GM12878 (cell line): ENCODE data around the gene CAMTA1. TPM values are rescaled to one million over a fixed set of nuclear protein-coding genes. Genes with fewer than 3 reads are reported as not detected.

Experiments
- ATAC-seq: fragments of 200-7000 bp; cut with Tn5 transposase; 3 replicates; pipeline ENCODE4 v1.9.1; 2020; ENCODE audit warnings: mild to moderate bottlenecking, moderate library complexity
- BruUV-seq: library from RNA; stranded (reverse); fragments of 400-500 nt; replicated peaks from 2 replicates; lab custom pipeline; 2021; lab: Mats Ljungman, UMichigan
- CTCF ChIA-PET: fragments of 300-600 bp; sonication (Branson Sonifier 250); formaldehyde crosslinking; extraction: SDS; loops from one replicate; lab custom pipeline; 2021; ENCODE audit warnings: inconsistent platforms; lab: Yijun Ruan, JAX
- POLR2A ChIA-PET: fragments of 350-600 bp; formaldehyde crosslinking; extraction: SDS; loops from one replicate; lab custom pipeline; 2021; ENCODE audit warnings: inconsistent platforms; lab: Charles Lee
- RAD21 ChIA-PET: fragments of 300-600 bp; sonication (Branson Sonifier 250); formaldehyde crosslinking; loops from one replicate; lab custom pipeline; 2023; ENCODE audit warnings: antibody characterized with exemption; ENCODE audit not compliant: unreplicated experiment; lab: Charles Lee
- SMC1A ChIA-PET: fragments of 300-600 bp; sonication (Branson Sonifier 250); formaldehyde crosslinking; loops from one replicate; lab custom pipeline; 2023; ENCODE audit not compliant: unreplicated experiment, uncharacterized antibody; lab: Charles Lee
- DNase-seq: peaks from one replicate; pipeline ENCODE4 v3.0.0-alpha.2; 2011; ENCODE audit warnings: low read depth, low spot score
- FAIRE-seq: peaks from 3 replicates; lab custom pipeline; 2011; peaks lifted over from hg19 to GRCh38; lab: Jason Lieb, UNC
- H2AFZ ChIP-seq: 2 replicates; pipeline ENCODE4 v1.6.0; 2011; ENCODE audit warnings: low read depth, low read length, control low read depth; ENCODE audit not compliant: control insufficient read depth
- H3K27ac ChIP-seq: 2 replicates; pipeline ENCODE4 v1.5.1; 2011; ENCODE audit warnings: control low read depth; ENCODE audit not compliant: control insufficient read depth, insufficient read depth
- H3K27me3 ChIP-seq, 2 experiments: replicated peaks in 1 of 2; 2 replicates each; pipeline versions ENCODE4 v1.6.0 to v1.6.1; 2011; ENCODE audit warnings: low read length in 1 of 2; ENCODE audit not compliant: control insufficient read depth in 2 of 2, insufficient read depth in 2 of 2
- H3K36me3 ChIP-seq, 2 experiments: 2 replicates each; pipeline ENCODE4 v1.5.1; 2011; ENCODE audit warnings: low read length in 1 of 2; ENCODE audit not compliant: control insufficient read depth in 2 of 2, insufficient read depth in 2 of 2
- H3K4me1 ChIP-seq: 2 replicates; pipeline ENCODE4 v1.6.1; 2011; ENCODE audit warnings: mild to moderate bottlenecking, low read length, moderate library complexity, mixed read lengths; ENCODE audit not compliant: control insufficient read depth, insufficient read depth
- H3K4me2 ChIP-seq: 2 replicates; pipeline ENCODE4 v1.6.0; 2011; ENCODE audit warnings: control low read depth; ENCODE audit not compliant: control insufficient read depth, insufficient read depth
- H3K4me3 ChIP-seq: fragments of 200-600 bp; sonication (generic); 2 replicates; pipeline ENCODE4 v1.5.1; 2016
- H3K79me2 ChIP-seq: 2 replicates; pipeline ENCODE4 v1.6.0; 2011; ENCODE audit warnings: low read length; ENCODE audit not compliant: control insufficient read depth, insufficient read depth
- H3K9ac ChIP-seq: 2 replicates; pipeline ENCODE4 v1.8.0; 2011; ENCODE audit warnings: low read length, control low read depth, mixed read lengths; ENCODE audit not compliant: control insufficient read depth, insufficient read depth
- H3K9me3 ChIP-seq: replicated peaks from 3 replicates; pipeline ENCODE4 v1.5.1; 2011; ENCODE audit warnings: mild to moderate bottlenecking, low read length; ENCODE audit not compliant: control insufficient read depth, insufficient read depth
- H4K20me1 ChIP-seq: 2 replicates; pipeline ENCODE4 v1.6.0; 2011; ENCODE audit not compliant: control insufficient read depth, insufficient read depth
- HDAC2 ChIP-seq: fragments of 200-600 bp; sonication (generic); IDR thresholded peaks from 2 replicates; pipeline ENCODE4 v1.6.1; 2017
- IKZF1 ChIP-seq: fragments of 450-650 bp; conservative IDR thresholded peaks from 2 replicates; pipeline ENCODE4 v1.6.1; 2017; ENCODE audit warnings: antibody characterized with exemption, mild to moderate bottlenecking
- IKZF2 ChIP-seq, 2 experiments: fragments of 450-650 bp; IDR thresholded peaks; 2 replicates each; pipeline ENCODE4 v1.6.1; 2017; ENCODE audit warnings: mild to moderate bottlenecking in 2 of 2, moderate library complexity in 2 of 2
- IRF4 ChIP-seq: IDR thresholded peaks from 2 replicates; pipeline ENCODE4 v1.6.1; 2011; ENCODE audit warnings: low read depth, low read length
- IRF5 ChIP-seq: fragments of 450-650 bp; IDR thresholded peaks from 2 replicates; pipeline ENCODE4 v1.6.1; 2017; ENCODE audit warnings: borderline replicate concordance
- MLLT1 ChIP-seq: fragments of 450-650 bp; IDR thresholded peaks from 2 replicates; pipeline ENCODE4 v1.6.1; 2016; ENCODE audit warnings: mild to moderate bottlenecking
- PBX3 ChIP-seq: IDR thresholded peaks from 2 replicates; pipeline ENCODE4 v1.6.1; 2011; ENCODE audit warnings: mild to moderate bottlenecking, low read depth, low read length, moderate library complexity; ENCODE audit not compliant: insufficient replicate concordance
- SIX5 ChIP-seq: IDR thresholded peaks from 2 replicates; pipeline ENCODE4 v1.6.1; 2011; ENCODE audit warnings: mild to moderate bottlenecking, low read depth, low read length, moderate library complexity; ENCODE audit not compliant: severe bottlenecking
- YBX1 ChIP-seq: fragments of 450-650 bp; IDR thresholded peaks from 2 replicates; pipeline ENCODE4 v1.6.1; 2016; ENCODE audit warnings: antibody characterized with exemption
- ZNF622 ChIP-seq: fragments of 450-650 bp; IDR thresholded peaks from 2 replicates; pipeline ENCODE4 v1.6.1; 2017; ENCODE audit warnings: mild to moderate bottlenecking, inconsistent platforms
- ZSCAN29 ChIP-seq: fragments of 450-650 bp; IDR thresholded peaks from 2 replicates; pipeline ENCODE4 v1.6.1; 2017; ENCODE audit warnings: mild to moderate bottlenecking, moderate library complexity
- WGBS: methylation state at CpG from one replicate; pipeline ENCODE4 v1.1.6; 2016; ENCODE audit warnings: low lambda C conversion rate; ENCODE audit not compliant: insufficient replicate concordance, insufficient coverage; ENCODE audit errors: missing lambda C conversion rate; 5-methylcytosine and 5-hydroxymethylcytosine counted together
- in situ Hi-C: fragments of 300-500 bp; cut with MboI; formaldehyde crosslinking; loops from 9 replicates; pipeline ENCODE4 v1.14.3; 2018; ENCODE audit warnings: mixed read lengths
- intact Hi-C: fragments of 100-400 bp; cut with micrococcal nuclease; formaldehyde crosslinking; loops from one replicate; pipeline ENCODE4 v1.14.2; 2022; ENCODE audit not compliant: unreplicated experiment
- polyA plus RNA-seq, 11 experiments: library from polyadenylated mRNA; depleted of rRNA in 4 of 11; unstranded in 6 of 11; stranded (reverse) in 5 of 11; fragments of >200 nt; fragmentation: Nextera tagmentation in 4 of 11; fragmentation: Illumina TruSeq in 1 of 11; extraction: Ambion mirVana in 4 of 11; extraction: Trizol in 1 of 11; gene quantifications; 1 replicate in 1 of 11; 2 replicates in 10 of 11; pipeline versions ENCODE4 v1.2.1 to v1.2.3, GENCODE V29; 2011 to 2016; ENCODE audit warnings: inconsistent platforms in 2 of 11, missing spikeins in 2 of 11, low read depth in 1 of 11
- total RNA-seq, 4 experiments: library from RNA; depleted of rRNA in 3 of 4; stranded (reverse); fragments of >200 nt in 3 of 4; fragmentation: Illumina TruSeq in 1 of 4; extraction: Trizol in 1 of 4; gene quantifications; 2 replicates each; pipeline versions ENCODE4 v1.2.1 to v1.2.3, GENCODE V29; 2013 to 2021

Gene CAMTA1
- total and polyA plus RNA-seq, 10 of the 15 experiments (the other 5 are each of a cell fraction or from before 2014, with no cell fraction given) = 37.7 to 148 (median 76.4) TPM

- Histone ChIP-seq H3K9me3 (no peaks in the 10 kb centered on the region; the same call in 2 of the 3 replicates), H3K4me3 (no peak overlapping the region), H4K20me1 (no peaks in the 10 kb centered on the region), H3K4me2 (no peak overlapping the region), H3K27ac (no peak overlapping the region), H3K27me3 (no peaks in the 10 kb centered on the region), H3K36me3 (no peaks in the 10 kb centered on the region), H3K4me1 (no peaks in the 10 kb centered on the region), H3K79me2 (no peaks in the 10 kb centered on the region), H3K9ac (no peak overlapping the region), H2AFZ (no peak overlapping the region)
- FAIRE-seq (no peak), ATAC-seq (no peak), DNase-seq (no peak)
- ChIA-PET SMC1A (no interaction called here), POLR2A (no interaction called here), CTCF (no interaction called here), RAD21 (no interaction called here)
- in situ Hi-C loops = no loop called here
- BruUV-seq = no TSS peak
- WGBS = 17% methylated on average over 9 of the region's 9 CpGs
- TF ChIP-seq IKZF2 (IDR thresholded peaks at IDR 0.05) (no peak), HDAC2 (no peak), ZNF622 (no peak), YBX1 (no peak), MLLT1 (no peak), IRF5 (no peak), SIX5 (no peak), IRF4 (no peak), ZSCAN29 (no peak), PBX3 (no peak), IKZF1 (no peak)
- intact Hi-C loops = no loop called here
These were observed 637.7 kb downstream of the CAMTA1 start for GRCh38 chr1:7422966-7423365.
